Peyer's patch (tissue), 4 donors: Measurements from ENCODE around the gene ABCA6.
"Not testable (repeated sequence)": the region's sequence is repeated elsewhere in the genome, so short reads cannot be mapped to it uniquely, and the experiment has no call there.

Source experiments
- CTCF ChIP-seq, 6 experiments: fragments of 450-650 bp in 4 of 6; fragments of 200-600 bp in 2 of 6; sonication (generic) in 1 of 6; IDR thresholded peaks; one replicate each; pipeline ENCODE4 v1.5.1; 2017 to 2019; ENCODE audit warnings: antibody characterized with exemption in 6 of 6, mild to moderate bottlenecking in 3 of 6, moderate library complexity in 1 of 6
- POLR2A ChIP-seq, 2 donors: fragments of 450-650 bp; IDR thresholded peaks; one replicate each; pipeline ENCODE4 v1.5.1; 2017; ENCODE audit warnings: antibody characterized with exemption in 2 of 2, mild to moderate bottlenecking in 2 of 2, moderate library complexity in 2 of 2

DNA sequence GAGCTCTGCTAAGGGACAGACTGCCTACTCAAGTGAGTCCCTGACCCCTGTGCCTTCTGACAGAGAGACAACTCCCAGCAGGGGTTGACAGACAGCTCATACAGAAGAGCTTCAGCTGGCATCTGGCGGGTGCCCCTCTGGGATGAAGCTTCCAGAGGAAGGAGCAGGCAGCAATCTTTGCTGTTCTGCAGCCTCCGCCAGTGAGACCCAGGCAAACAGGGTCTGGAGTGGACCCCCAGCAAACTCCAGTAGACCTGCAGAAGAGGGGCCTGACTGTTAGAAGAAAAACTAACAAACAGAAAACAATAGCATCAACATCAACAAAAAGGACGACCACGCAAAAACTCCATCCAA is 70.5 kb downstream of the ABCA6 start:
- TF ChIP-seq CTCF, POLR2A (IDR thresholded peaks at IDR 0.05): not testable (repeated sequence)
